WTC11 (cell line): ENCODE measurements around the gene JMJD4.

ENCODE experiments used
- CTCF ChIP-seq: fragments of 200-600 bp; IDR thresholded peaks from 2 replicates; pipeline ENCODE4 v1.8.0; 2022; ENCODE audit warnings: antibody characterized with exemption
- FOXJ3 ChIP-seq: sonication (generic); formaldehyde crosslinking; IDR thresholded peaks from 2 replicates; pipeline ENCODE4 v1.9.0; 2021; ENCODE audit warnings: missing genetic modification reagents, mild to moderate bottlenecking, borderline replicate concordance
- JUN ChIP-seq: sonication (generic); formaldehyde crosslinking; IDR thresholded peaks from 2 replicates; pipeline ENCODE4 v1.8.0; 2023; ENCODE audit warnings: mild to moderate bottlenecking, missing genetic modification reagents
- MYBL2 ChIP-seq: sonication (generic); formaldehyde crosslinking; IDR thresholded peaks from 2 replicates; pipeline ENCODE4 v1.8.1; 2023; ENCODE audit warnings: mild to moderate bottlenecking, moderate library complexity, missing genetic modification reagents
- NFYB ChIP-seq: sonication (generic); formaldehyde crosslinking; conservative IDR thresholded peaks from 2 replicates; pipeline ENCODE4 v1.8.0; 2022; ENCODE audit warnings: low read depth, missing genetic modification reagents
- PRDM15 ChIP-seq: sonication (generic); formaldehyde crosslinking; IDR thresholded peaks from 2 replicates; pipeline ENCODE4 v1.8.0; 2022; ENCODE audit warnings: missing genetic modification reagents
- USF1 ChIP-seq: sonication (generic); formaldehyde crosslinking; IDR thresholded peaks from 2 replicates; pipeline ENCODE4 v1.8.0; 2022; ENCODE audit warnings: mild to moderate bottlenecking, missing genetic modification reagents

- no peak for TF ChIP-seq CTCF
- TF ChIP-seq JUN (CRISPR knock-in tag) = no peak
- no peak for TF ChIP-seq PRDM15
- no peak for TF ChIP-seq USF1 (CRISPR knock-in tag)
- TF ChIP-seq FOXJ3 (CRISPR knock-in tag) = no peak
- TF ChIP-seq MYBL2 = no peak
- no peak for TF ChIP-seq NFYB
Measured at GRCh38 chr1:227734546-227734855, 601 bp downstream of the JMJD4 start.
